ENCODE data around the gene PCLO.

Gene PCLO

DNA sequence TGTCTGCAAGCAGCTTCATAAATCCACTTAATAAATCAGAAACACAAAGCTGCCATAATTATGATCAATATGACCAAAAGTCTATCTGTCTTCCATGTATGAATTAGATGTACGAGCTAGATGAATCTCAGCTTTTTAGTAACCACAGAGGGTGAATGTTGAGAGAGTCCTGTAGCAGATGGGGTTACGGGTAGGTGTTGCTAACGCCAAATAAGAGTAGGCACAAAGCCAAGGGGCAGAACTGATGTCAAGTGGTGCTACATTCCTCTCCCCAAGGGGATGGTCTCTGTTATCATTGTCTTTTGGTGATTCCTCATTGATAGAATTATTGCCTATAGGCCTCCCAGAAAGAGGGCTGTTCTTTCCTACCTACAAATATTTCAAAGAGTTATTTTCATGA lies 257.8 kb downstream of the PCLO start:
- TF ChIP-seq GATA3 (IDR thresholded peaks at IDR 0.05; ENCODE audit: low read depth, low read length), result no peak
- no peak for TF ChIP-seq GATA2 (IDR thresholded peaks at IDR 0.05; ENCODE audit: low read depth, low read length)

GRCh38 chr7:82897500-82897899 lies 265.2 kb downstream of the PCLO start:
- no peak for TF ChIP-seq GATA2 (IDR thresholded peaks at IDR 0.05; ENCODE audit: low read depth, low read length)
- TF ChIP-seq GATA3 (IDR thresholded peaks at IDR 0.05; ENCODE audit: low read depth, low read length), result no peak

DNA sequence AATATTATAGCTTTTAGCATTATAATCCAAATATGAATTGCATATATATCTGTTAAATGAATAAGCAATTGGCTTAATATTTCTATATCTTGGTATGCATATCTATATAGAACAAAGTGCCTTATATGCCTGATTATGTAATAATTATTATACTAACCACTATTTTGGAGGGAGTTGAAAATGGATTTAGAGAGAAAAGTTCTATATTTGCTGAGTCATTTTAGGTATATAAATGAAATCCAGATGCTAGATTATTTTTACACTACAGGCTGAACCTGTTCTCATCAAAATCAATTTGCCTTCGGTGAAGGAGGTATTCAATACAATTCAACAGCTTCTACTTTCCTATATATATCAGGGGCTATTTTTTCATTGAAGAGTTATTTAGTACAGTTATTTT lies 276.4 kb downstream of the PCLO start:
- TF ChIP-seq GATA3 (IDR thresholded peaks at IDR 0.05; ENCODE audit: low read depth, low read length) (no peak), GATA2 (IDR thresholded peaks at IDR 0.05; ENCODE audit: low read depth, low read length) (no peak)

DNA sequence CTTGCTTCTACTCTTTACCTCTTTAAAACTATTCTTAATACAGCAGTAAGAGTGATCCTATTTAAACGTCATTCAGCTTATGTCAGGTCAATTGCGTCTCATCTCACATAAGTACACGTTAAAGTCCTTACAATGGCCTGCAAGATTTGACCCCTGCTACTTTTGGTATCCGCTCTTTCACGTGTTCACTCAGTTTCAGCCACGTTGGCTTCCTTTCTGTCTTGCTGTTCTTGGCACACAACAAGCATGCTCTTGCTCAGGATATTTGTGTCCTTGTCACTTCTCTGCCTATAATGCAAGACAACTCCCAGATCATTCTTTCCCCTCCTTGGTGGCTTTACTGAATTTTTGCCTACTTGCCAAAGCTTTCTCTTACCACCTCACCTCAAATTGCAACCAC lies 296.8 kb downstream of the PCLO start:
- TF ChIP-seq GATA2 (IDR thresholded peaks at IDR 0.05; ENCODE audit: low read depth, low read length), result no peak
- TF ChIP-seq GATA3 (IDR thresholded peaks at IDR 0.05; ENCODE audit: low read depth, low read length), result no peak

- TF ChIP-seq GATA2 (IDR thresholded peaks at IDR 0.05; ENCODE audit: low read depth, low read length), result no peak
- TF ChIP-seq GATA3 (IDR thresholded peaks at IDR 0.05; ENCODE audit: low read depth, low read length), result no peak
Measured at GRCh38 chr7:82859106-82859850, 303.4 kb downstream of the PCLO start.

DNA sequence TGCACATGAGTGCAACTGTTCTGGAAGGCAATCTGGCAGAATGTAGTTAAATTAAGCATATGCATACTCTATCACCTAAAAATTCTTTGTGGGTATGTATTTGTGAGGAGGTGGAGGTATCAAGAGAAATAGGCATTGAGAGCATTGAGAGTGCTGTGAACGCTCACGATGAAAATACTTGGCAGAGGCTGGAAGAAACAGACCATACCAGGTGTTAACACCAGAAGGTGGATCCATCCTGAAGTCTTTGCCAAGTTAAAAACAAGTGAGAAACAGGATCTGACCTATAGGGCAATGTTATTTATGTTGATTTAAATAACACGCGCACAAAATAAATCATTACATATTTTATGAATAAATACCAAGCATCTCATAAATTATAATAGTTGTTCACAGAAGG lies 311.6 kb downstream of the PCLO start:
- TF ChIP-seq GATA2 (IDR thresholded peaks at IDR 0.05; ENCODE audit: low read depth, low read length), result no peak
- no peak for TF ChIP-seq GATA3 (IDR thresholded peaks at IDR 0.05; ENCODE audit: low read depth, low read length)

GRCh38 chr7:82841828-82842227 lies 320.9 kb downstream of the PCLO start:
- no peak for TF ChIP-seq GATA2 (IDR thresholded peaks at IDR 0.05; ENCODE audit: low read depth, low read length)
- TF ChIP-seq GATA3 (IDR thresholded peaks at IDR 0.05; ENCODE audit: low read depth, low read length), result no peak

GRCh38 chr7:82840061-82840460 lies 322.6 kb downstream of the PCLO start:
- no peak for TF ChIP-seq GATA3 (IDR thresholded peaks at IDR 0.05; ENCODE audit: low read depth, low read length)
- TF ChIP-seq GATA2 (IDR thresholded peaks at IDR 0.05; ENCODE audit: low read depth, low read length), result no peak

DNA sequence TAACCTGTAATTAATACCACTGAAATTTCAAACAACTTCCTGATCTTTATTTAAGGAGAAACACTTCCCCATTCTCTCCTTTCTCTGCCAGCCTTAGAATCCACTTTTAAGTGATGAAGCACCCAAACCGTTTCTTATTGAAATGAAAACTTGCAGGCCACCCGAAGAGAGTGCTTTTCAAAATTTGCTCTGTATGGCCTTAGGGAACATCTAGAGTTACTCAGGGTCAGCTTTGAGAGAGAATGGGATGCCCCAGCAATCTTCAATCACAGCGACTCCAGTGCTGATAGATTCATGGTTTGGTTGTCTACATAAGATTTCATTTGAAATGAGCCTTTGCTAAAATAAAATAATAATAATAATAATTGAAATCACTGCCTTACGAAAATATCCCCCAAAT lies 323.1 kb downstream of the PCLO start:
- TF ChIP-seq GATA3 (IDR thresholded peaks at IDR 0.05; ENCODE audit: low read depth, low read length), result no peak
- no peak for TF ChIP-seq GATA2 (IDR thresholded peaks at IDR 0.05; ENCODE audit: low read depth, low read length)

GRCh38 chr7:82839063-82839462 lies 323.6 kb downstream of the PCLO start:
- TF ChIP-seq GATA2 (IDR thresholded peaks at IDR 0.05; ENCODE audit: low read depth, low read length), result no peak
- no peak for TF ChIP-seq GATA3 (IDR thresholded peaks at IDR 0.05; ENCODE audit: low read depth, low read length)

- TF ChIP-seq GATA2 (IDR thresholded peaks at IDR 0.05; ENCODE audit: low read depth, low read length), result no peak
- TF ChIP-seq GATA3 (IDR thresholded peaks at IDR 0.05; ENCODE audit: low read depth, low read length), result no peak
Measured at GRCh38 chr7:82838314-82838713, 324.4 kb downstream of the PCLO start.

GRCh38 chr7:82823073-82823472 lies 339.6 kb downstream of the PCLO start:
- TF ChIP-seq GATA2 (IDR thresholded peaks at IDR 0.05; ENCODE audit: low read depth, low read length) (no peak), GATA3 (IDR thresholded peaks at IDR 0.05; ENCODE audit: low read depth, low read length) (no peak)

DNA sequence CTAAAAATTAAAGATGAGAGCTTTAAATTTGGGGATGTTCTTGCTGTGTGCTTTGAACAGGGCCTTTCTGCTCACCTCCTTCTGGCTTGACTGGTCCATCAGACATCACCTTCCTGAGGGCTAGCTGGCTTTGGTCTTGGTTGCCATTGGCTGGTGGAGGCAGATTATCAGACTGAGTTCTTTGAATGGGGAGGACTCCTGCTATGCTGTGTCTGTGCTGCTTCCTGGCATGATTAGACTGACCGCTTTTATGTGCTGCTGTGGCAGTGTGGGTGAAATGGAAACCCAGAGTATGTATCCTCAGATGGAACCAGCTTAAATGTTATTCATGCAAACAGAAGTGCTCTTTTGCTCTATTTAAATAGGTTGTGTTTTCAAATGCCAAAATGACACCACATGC lies 341.6 kb downstream of the PCLO start:
- TF ChIP-seq GATA3 (IDR thresholded peaks at IDR 0.05; ENCODE audit: low read depth, low read length) (no peak), GATA2 (IDR thresholded peaks at IDR 0.05; ENCODE audit: low read depth, low read length) (no peak)

- TF ChIP-seq GATA3 (IDR thresholded peaks at IDR 0.05; ENCODE audit: low read depth, low read length), result no peak
- no peak for TF ChIP-seq GATA2 (IDR thresholded peaks at IDR 0.05; ENCODE audit: low read depth, low read length)
Measured at GRCh38 chr7:82818171-82818570, 344.5 kb downstream of the PCLO start.

DNA sequence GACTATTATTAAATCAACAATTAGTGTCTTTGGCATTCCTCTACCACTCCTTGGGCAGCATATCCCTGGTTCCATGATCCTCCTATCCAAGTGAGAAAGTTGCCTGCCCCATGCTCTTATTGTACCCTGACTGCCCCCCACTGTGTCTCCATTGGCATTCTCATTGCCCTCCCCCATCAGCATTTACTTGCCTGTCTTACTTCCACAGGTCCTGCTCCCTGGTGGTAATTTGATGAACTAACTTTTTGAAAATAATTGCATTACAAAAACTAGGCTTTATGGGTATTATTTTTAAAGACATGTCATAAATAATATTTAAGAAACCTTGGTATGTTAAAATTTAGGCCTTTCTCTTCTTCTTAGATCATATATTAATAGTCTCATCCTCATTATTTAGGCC lies 346.4 kb downstream of the PCLO start:
- TF ChIP-seq GATA2 (IDR thresholded peaks at IDR 0.05; ENCODE audit: low read depth, low read length), result no peak
- TF ChIP-seq GATA3 (IDR thresholded peaks at IDR 0.05; ENCODE audit: low read depth, low read length), result no peak

Measured in SH-SY5Y (cell line).